NT2/D1 (cell line): ENCODE results near the gene HERC4.

Experiments used
- SUZ12 ChIP-seq: IDR thresholded peaks from 2 replicates; pipeline ENCODE4 v1.6.1; 2011; ENCODE audit not compliant: insufficient read length, insufficient read depth; ENCODE audit errors: extremely low read depth
- YY1 ChIP-seq: IDR thresholded peaks from 2 replicates; pipeline ENCODE4 v1.6.1; 2011; ENCODE audit not compliant: insufficient read length, insufficient read depth
- ZNF274 ChIP-seq: IDR thresholded peaks from 2 replicates; pipeline ENCODE4 v1.6.1; 2011; ENCODE audit warnings: mild to moderate bottlenecking, low read depth, low read length

GRCh38 chr10:68084469-68084868, 9.4 kb upstream of the HERC4 start:
- TF ChIP-seq ZNF274 (no peak), SUZ12 (no peak), YY1 (no peak)
